ENCODE results near the gene ELOVL7.

GRCh38 chr5:60779466-60779865 lies 64.6 kb downstream of the ELOVL7 start:
- TF ChIP-seq, protein P1, sequence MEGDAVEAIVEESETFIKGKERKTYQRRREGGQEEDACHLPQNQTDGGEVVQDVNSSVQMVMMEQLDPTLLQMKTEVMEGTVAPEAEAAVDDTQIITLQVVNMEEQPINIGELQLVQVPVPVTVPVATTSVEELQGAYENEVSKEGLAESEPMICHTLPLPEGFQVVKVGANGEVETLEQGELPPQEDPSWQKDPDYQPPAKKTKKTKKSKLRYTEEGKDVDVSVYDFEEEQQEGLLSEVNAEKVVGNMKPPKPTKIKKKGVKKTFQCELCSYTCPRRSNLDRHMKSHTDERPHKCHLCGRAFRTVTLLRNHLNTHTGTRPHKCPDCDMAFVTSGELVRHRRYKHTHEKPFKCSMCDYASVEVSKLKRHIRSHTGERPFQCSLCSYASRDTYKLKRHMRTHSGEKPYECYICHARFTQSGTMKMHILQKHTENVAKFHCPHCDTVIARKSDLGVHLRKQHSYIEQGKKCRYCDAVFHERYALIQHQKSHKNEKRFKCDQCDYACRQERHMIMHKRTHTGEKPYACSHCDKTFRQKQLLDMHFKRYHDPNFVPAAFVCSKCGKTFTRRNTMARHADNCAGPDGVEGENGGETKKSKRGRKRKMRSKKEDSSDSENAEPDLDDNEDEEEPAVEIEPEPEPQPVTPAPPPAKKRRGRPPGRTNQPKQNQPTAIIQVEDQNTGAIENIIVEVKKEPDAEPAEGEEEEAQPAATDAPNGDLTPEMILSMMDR (IDR thresholded peaks at IDR 0.05): no peak
- TF ChIP-seq POLR2AphosphoS5 (IDR thresholded peaks at IDR 0.05): no peak

All from esophagus muscularis mucosa (tissue), 3 donors.